Measurements from ENCODE around the gene WNT7A. TPM values are rescaled to one million over a fixed set of nuclear protein-coding genes. Genes with fewer than 3 reads are reported as not detected.

The WNT7A gene
- polyA plus RNA-seq, 2 donors, result 0.09 to 0.37 TPM

- H3K36me3 ChIP-seq (ENCODE audit: control insufficient read depth in 2 of 2, insufficient read depth in 2 of 2, low read length in 1 of 2), result no peaks in the 10 kb centered on the region
- WGBS, 2 donors, result 57 to 59% methylated on average over 3 of the region's 3 CpGs
- H3K4me1 ChIP-seq (ENCODE audit: control insufficient read depth in 2 of 2, insufficient read depth in 2 of 2, low read length in 1 of 2), result no peaks in the 10 kb centered on the region
- peaks cover 0 to 25% of the 10 kb centered on the region in 2 donors for H3K9me3 ChIP-seq (ENCODE audit: control insufficient read depth in 2 of 2, insufficient read depth in 1 of 2, low read depth in 1 of 2, low read length in 1 of 2)
- no peak overlapping the region for H3K27ac ChIP-seq (ENCODE audit: low read depth in 2 of 2, low read length in 1 of 2)
- peaks cover 0 to 5% of the 10 kb centered on the region in 2 donors for H3K27me3 ChIP-seq (ENCODE audit: control insufficient read depth in 1 of 2, insufficient read depth in 2 of 2, low read length in 2 of 2)
- H3K4me3 ChIP-seq (ENCODE audit: low read depth in 1 of 2, low read length in 2 of 2), result no peak overlapping the region
Observed at GRCh38 chr3:13821126-13821525, 58.7 kb downstream of the WNT7A start.

- Histone ChIP-seq H3K4me3 (ENCODE audit: low read depth in 1 of 2, low read length in 2 of 2) (no peak overlapping the region), H3K27me3 (ENCODE audit: control insufficient read depth in 1 of 2, insufficient read depth in 2 of 2, low read length in 2 of 2) (peaks cover 0 to 5% of the 10 kb centered on the region in 2 donors), H3K36me3 (ENCODE audit: control insufficient read depth in 2 of 2, insufficient read depth in 2 of 2, low read length in 1 of 2) (no peaks in the 10 kb centered on the region), H3K4me1 (ENCODE audit: control insufficient read depth in 2 of 2, insufficient read depth in 2 of 2, low read length in 1 of 2) (no peaks in the 10 kb centered on the region), H3K27ac (ENCODE audit: low read depth in 2 of 2, low read length in 1 of 2) (no peak overlapping the region), H3K9me3 (ENCODE audit: control insufficient read depth in 2 of 2, insufficient read depth in 1 of 2, low read depth in 1 of 2, low read length in 1 of 2) (peaks cover 15 to 46% of the 10 kb centered on the region in 2 donors)
- 82 to 86% methylated on average over 30 of the region's 30 CpGs for WGBS, 2 donors
Observed at GRCh38 chr3:13818919-13819318, 61.0 kb downstream of the WNT7A start.

- no peaks in the 10 kb centered on the region for H3K4me1 ChIP-seq (ENCODE audit: control insufficient read depth in 2 of 2, insufficient read depth in 2 of 2, low read length in 1 of 2)
- peaks cover 17 to 54% of the 10 kb centered on the region in 2 donors for H3K9me3 ChIP-seq (ENCODE audit: control insufficient read depth in 2 of 2, insufficient read depth in 1 of 2, low read depth in 1 of 2, low read length in 1 of 2)
- no peaks in the 10 kb centered on the region for H3K36me3 ChIP-seq (ENCODE audit: control insufficient read depth in 2 of 2, insufficient read depth in 2 of 2, low read length in 1 of 2)
- no peaks in the 10 kb centered on the region for H3K27me3 ChIP-seq (ENCODE audit: control insufficient read depth in 1 of 2, insufficient read depth in 2 of 2, low read length in 2 of 2)
- no peak overlapping the region for H3K4me3 ChIP-seq (ENCODE audit: low read depth in 1 of 2, low read length in 2 of 2)
- no peak overlapping the region for H3K27ac ChIP-seq (ENCODE audit: low read depth in 2 of 2, low read length in 1 of 2)
- WGBS, 2 donors, result 88 to 92% methylated on average over 3 of the region's 3 CpGs
Observed at GRCh38 chr3:13815088-13815683, 64.7 kb downstream of the WNT7A start.

DNA sequence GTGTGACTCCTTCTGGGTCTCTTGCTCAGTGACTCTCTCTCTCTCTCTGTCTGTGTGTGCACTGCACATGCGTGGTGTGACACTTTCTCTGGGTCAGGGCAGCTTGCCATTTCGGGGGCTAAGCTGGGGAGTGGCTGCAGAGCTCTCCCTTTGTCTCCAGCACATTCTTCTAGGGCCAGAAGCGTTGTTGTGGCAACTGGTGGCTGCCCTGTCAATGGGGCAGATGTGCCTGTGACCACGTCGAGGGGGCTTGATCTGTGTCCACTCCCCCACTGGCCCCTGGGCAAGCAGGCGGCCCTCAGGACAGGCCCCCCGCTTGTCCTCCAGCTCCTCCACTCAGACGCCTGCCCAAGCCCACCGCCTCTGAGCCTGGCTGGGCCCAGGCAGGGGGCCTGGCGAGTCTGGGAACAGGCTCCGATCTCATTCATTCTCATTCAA is 67.8 kb downstream of the WNT7A start:
- H3K4me1 ChIP-seq (ENCODE audit: control insufficient read depth in 2 of 2, insufficient read depth in 2 of 2, low read length in 1 of 2), result no peaks in the 10 kb centered on the region
- H3K9me3 ChIP-seq (ENCODE audit: control insufficient read depth in 2 of 2, insufficient read depth in 1 of 2, low read depth in 1 of 2, low read length in 1 of 2), result peaks cover 17 to 43% of the 10 kb centered on the region in 2 donors
- H3K36me3 ChIP-seq (ENCODE audit: control insufficient read depth in 2 of 2, insufficient read depth in 2 of 2, low read length in 1 of 2), result no peaks in the 10 kb centered on the region
- no peaks in the 10 kb centered on the region for H3K27me3 ChIP-seq (ENCODE audit: control insufficient read depth in 1 of 2, insufficient read depth in 2 of 2, low read length in 2 of 2)
- H3K4me3 ChIP-seq (ENCODE audit: low read depth in 1 of 2, low read length in 2 of 2), result no peak overlapping the region
- no peak overlapping the region for H3K27ac ChIP-seq (ENCODE audit: low read depth in 2 of 2, low read length in 1 of 2)
- 62 to 64% methylated on average over 10 to 11 of the region's 11 CpGs for WGBS, 2 donors

DNA sequence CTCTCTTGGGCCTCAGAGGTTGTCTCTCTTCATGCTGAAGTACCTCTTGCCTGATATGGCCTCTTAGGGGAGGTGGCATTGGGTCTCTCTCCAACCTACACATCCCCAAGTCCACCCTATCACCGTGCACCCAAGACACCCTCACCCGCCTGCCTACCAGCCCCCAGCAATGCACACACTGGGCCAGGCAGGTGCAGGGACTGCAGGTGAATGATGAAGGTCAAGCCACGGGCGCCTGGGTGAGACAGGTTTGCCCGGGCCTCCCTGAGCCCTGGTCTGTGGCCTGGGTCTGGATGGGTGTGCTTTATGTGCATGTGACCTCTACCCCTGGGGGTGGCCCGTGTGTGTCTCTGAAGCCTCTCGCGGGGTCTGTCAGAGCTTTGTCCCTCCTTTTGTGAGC is 68.3 kb downstream of the WNT7A start:
- Histone ChIP-seq H3K27ac (ENCODE audit: low read depth in 2 of 2, low read length in 1 of 2) (no peak overlapping the region), H3K4me3 (ENCODE audit: low read depth in 1 of 2, low read length in 2 of 2) (no peak overlapping the region), H3K27me3 (ENCODE audit: control insufficient read depth in 1 of 2, insufficient read depth in 2 of 2, low read length in 2 of 2) (no peaks in the 10 kb centered on the region), H3K4me1 (ENCODE audit: control insufficient read depth in 2 of 2, insufficient read depth in 2 of 2, low read length in 1 of 2) (no peaks in the 10 kb centered on the region), H3K36me3 (ENCODE audit: control insufficient read depth in 2 of 2, insufficient read depth in 2 of 2, low read length in 1 of 2) (no peaks in the 10 kb centered on the region), H3K9me3 (ENCODE audit: control insufficient read depth in 2 of 2, insufficient read depth in 1 of 2, low read depth in 1 of 2, low read length in 1 of 2) (peaks cover 17 to 39% of the 10 kb centered on the region in 2 donors)
- 66 to 79% methylated on average over 8 of the region's 8 CpGs for WGBS, 2 donors

- Histone ChIP-seq H3K4me1 (ENCODE audit: control insufficient read depth in 2 of 2, insufficient read depth in 2 of 2, low read length in 1 of 2) (no peaks in the 10 kb centered on the region), H3K27ac (ENCODE audit: low read depth in 2 of 2, low read length in 1 of 2) (no peak overlapping the region), H3K4me3 (ENCODE audit: low read depth in 1 of 2, low read length in 2 of 2) (no peak overlapping the region), H3K9me3 (ENCODE audit: control insufficient read depth in 2 of 2, insufficient read depth in 1 of 2, low read depth in 1 of 2, low read length in 1 of 2) (peaks cover 0 to 12% of the 10 kb centered on the region in 2 donors), H3K36me3 (ENCODE audit: control insufficient read depth in 2 of 2, insufficient read depth in 2 of 2, low read length in 1 of 2) (no peaks in the 10 kb centered on the region), H3K27me3 (ENCODE audit: control insufficient read depth in 1 of 2, insufficient read depth in 2 of 2, low read length in 2 of 2) (no peaks in the 10 kb centered on the region)
- 60 to 74% methylated on average over 8 of the region's 8 CpGs for WGBS, 2 donors
Observed at GRCh38 chr3:13808550-13808949, 71.3 kb downstream of the WNT7A start.

- Histone ChIP-seq H3K9me3 (ENCODE audit: control insufficient read depth in 2 of 2, insufficient read depth in 1 of 2, low read depth in 1 of 2, low read length in 1 of 2) (peaks cover 0 to 8% of the 10 kb centered on the region in 2 donors), H3K4me3 (ENCODE audit: low read depth in 1 of 2, low read length in 2 of 2) (no peak overlapping the region), H3K4me1 (ENCODE audit: control insufficient read depth in 2 of 2, insufficient read depth in 2 of 2, low read length in 1 of 2) (no peaks in the 10 kb centered on the region), H3K27ac (ENCODE audit: low read depth in 2 of 2, low read length in 1 of 2) (no peak overlapping the region), H3K36me3 (ENCODE audit: control insufficient read depth in 2 of 2, insufficient read depth in 2 of 2, low read length in 1 of 2) (no peaks in the 10 kb centered on the region), H3K27me3 (ENCODE audit: control insufficient read depth in 1 of 2, insufficient read depth in 2 of 2, low read length in 2 of 2) (no peaks in the 10 kb centered on the region)
- WGBS, 2 donors, result 71 to 76% methylated on average over 15 of the region's 15 CpGs
Observed at GRCh38 chr3:13801361-13802204, 78.3 kb downstream of the WNT7A start.

GRCh38 chr3:13800064-13800463 is 79.8 kb downstream of the WNT7A start:
- WGBS, 2 donors, result 58 to 65% methylated on average over 6 of the region's 6 CpGs
- no peaks in the 10 kb centered on the region for H3K36me3 ChIP-seq (ENCODE audit: control insufficient read depth in 2 of 2, insufficient read depth in 2 of 2, low read length in 1 of 2)
- no peak overlapping the region for H3K27ac ChIP-seq (ENCODE audit: low read depth in 2 of 2, low read length in 1 of 2)
- no peak overlapping the region for H3K4me3 ChIP-seq (ENCODE audit: low read depth in 1 of 2, low read length in 2 of 2)
- no peaks in the 10 kb centered on the region for H3K4me1 ChIP-seq (ENCODE audit: control insufficient read depth in 2 of 2, insufficient read depth in 2 of 2, low read length in 1 of 2)
- peaks cover 0 to 8% of the 10 kb centered on the region in 2 donors for H3K9me3 ChIP-seq (ENCODE audit: control insufficient read depth in 2 of 2, insufficient read depth in 1 of 2, low read depth in 1 of 2, low read length in 1 of 2)
- H3K27me3 ChIP-seq (ENCODE audit: control insufficient read depth in 1 of 2, insufficient read depth in 2 of 2, low read length in 2 of 2), result no peaks in the 10 kb centered on the region

DNA sequence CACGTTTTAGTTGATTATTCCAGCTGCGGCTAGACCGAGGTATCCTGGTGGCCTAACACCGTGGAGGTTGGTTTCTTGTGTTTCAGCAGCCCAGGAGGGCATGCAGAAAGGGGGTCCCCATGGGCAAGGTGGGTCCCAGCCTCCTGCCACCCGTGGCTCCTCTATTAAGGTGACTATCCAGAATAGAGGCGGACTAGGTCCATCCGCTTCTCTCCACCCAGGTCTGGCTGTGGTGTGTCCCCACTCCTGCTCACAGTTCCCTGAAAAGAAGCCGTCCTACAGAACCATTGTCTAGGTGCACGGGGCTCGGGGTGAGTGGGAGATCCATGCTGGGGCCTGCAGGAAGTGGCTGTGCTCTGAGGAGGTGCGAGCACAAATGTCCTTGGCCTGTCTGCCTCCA is 81.5 kb downstream of the WNT7A start:
- H3K27me3 ChIP-seq (ENCODE audit: control insufficient read depth in 1 of 2, insufficient read depth in 2 of 2, low read length in 2 of 2), result no peaks in the 10 kb centered on the region
- H3K4me3 ChIP-seq (ENCODE audit: low read depth in 1 of 2, low read length in 2 of 2), result no peak overlapping the region
- WGBS, 2 donors, result 80 to 83% methylated on average over 11 of the region's 11 CpGs

More for the DNA sequence above, 81.5 kb downstream of the WNT7A start:
- Histone ChIP-seq H3K9me3 (ENCODE audit: control insufficient read depth in 2 of 2, insufficient read depth in 1 of 2, low read depth in 1 of 2, low read length in 1 of 2) (peaks cover 0 to 8% of the 10 kb centered on the region in 2 donors), H3K4me1 (ENCODE audit: control insufficient read depth in 2 of 2, insufficient read depth in 2 of 2, low read length in 1 of 2) (no peaks in the 10 kb centered on the region), H3K36me3 (ENCODE audit: control insufficient read depth in 2 of 2, insufficient read depth in 2 of 2, low read length in 1 of 2) (no peaks in the 10 kb centered on the region), H3K27ac (ENCODE audit: low read depth in 2 of 2, low read length in 1 of 2) (no peak overlapping the region)
